GM18858 (cell line): ENCODE results near the gene EEIG1.
"Not testable (repeated sequence)": the region's sequence is repeated elsewhere in the genome, so short reads cannot be mapped to it uniquely, and the experiment has no call there.

Experiments
- ATAC-seq: cut with Tn5 transposase; IDR thresholded peaks from one replicate; pipeline ENCODE4 v1.9.1; 2021; ENCODE audit not compliant: unreplicated experiment

The EEIG1 gene

DNA sequence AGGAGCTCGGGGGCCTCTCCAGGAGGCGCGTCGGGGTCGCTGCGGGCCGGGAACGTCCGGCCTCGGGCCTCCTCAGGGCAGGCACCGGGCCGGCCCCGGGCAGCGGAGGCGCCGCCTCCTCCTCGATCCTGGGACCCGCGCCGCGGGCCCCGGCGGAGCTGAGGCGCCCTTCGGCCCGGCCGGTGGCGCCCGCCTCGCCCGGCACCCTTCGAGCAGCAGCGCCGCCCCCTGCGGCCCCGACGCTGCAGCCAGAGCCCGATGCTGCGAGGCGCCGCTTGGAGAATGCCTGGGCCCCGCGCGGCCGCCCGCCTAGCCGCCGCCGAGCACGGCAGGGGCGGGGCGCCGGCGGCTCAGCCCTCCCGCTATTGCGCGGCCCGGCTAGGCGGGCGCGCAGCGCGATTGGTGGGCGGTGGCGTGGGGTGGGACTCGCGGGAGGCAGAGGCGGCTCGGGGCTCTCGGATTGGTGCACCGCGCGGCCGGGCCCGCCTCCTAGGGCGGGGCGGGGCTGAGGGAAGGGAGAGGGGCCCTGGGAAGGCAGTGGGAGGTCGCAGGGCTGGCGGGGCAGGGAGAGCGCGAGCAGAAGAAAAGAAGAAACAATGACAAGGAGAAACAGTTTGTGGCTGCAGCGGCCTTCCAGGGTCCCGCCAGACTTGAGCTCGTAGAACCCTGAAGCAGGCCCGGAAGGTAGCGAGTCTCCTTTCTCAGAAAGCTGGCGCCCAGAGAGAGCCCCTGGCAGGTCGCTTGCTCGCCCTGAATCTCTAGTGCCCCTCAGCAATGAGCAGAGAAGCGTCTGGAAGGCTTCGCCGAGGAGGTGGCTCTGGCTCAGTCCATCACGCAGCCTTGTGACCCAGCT lies at the start of gene EEIG1:
Gene EEIG1, minus strand, starts transcription at position 284 of the 853 bp plus-strand sequence. CDS start 852 bp downstream, outside the sequence.
- peak; percentile 45 for ATAC-seq

DNA sequence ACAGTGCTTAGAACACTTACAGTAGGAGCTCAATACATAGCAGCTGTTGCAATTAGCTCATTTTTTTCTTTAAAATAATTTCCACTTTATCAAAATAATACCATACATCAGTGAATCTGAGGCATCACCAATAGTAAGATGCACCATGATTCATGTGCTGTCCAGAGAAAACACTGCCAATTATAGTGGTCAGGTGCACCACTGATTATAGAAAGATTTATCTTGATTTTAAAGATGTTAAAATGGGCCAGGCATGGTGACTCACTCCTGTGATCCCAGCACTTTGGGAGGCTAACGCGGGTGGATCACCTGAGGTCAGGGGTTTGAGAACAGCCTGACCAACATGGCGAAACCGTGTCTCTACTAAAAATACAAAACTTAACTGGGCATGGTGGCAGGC lies 46.9 kb upstream of the EEIG1 start:
- no peak for ATAC-seq

DNA sequence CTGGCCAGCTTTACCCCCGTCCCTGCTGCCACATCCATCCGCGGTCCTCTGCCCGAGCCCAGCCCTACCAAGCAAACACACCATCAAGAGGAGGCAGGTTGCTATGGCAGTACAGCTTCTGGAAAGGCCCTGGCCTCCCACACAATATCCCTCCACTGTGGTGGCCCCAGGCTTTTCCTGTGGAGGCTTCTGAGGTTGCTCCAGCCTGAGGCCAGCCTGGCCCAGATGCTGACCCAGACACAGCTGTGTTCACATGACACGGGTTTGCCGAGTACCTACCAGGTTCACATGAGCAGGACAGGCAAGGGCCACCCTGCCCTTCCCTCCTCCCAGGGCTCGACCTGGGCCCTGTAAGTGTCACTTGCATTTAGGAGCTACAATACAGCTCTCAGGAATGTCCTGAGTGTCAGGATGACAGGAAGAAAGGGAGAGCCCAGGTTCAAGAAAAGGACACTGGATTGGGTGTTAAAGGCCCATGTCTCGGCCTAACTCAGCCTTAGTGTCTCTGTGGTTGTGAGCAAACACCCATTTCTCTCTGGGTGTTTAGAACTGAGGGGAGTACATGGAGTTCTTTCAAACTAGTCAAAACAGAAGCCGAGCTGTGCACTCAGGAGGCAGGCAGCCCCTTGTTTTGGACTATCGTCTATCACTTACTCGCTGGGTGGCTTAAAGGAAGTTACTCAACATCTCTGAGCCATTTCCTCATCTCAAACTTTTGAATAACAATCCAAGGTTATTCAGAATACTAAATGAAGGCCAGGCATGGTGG lies 46.2 kb upstream of the EEIG1 start:
- no peak for ATAC-seq

DNA sequence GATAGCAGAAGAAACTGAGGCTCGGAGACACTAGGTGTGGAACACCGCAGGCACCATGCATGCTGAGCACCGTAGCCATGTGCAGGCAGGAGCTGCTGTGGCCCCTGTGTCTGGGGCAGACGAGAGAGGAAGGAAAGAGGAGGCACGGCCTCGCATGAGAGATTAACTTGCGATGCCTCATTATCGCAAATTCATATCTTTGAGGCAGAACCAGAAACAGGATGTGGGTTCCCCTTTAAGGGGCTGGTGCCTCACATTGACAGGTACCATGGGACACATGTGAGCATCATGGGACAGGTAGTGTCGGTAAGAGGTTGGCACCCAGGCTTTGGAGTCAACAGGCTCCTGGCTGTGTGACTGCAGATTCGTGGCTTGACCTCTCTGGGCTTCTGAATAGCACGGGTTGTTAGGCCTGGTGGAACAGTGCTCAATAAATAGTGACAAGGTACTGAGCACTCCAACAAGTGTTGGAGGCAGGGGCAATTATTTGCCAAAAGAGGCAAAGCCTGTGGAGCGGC lies 45.5 kb upstream of the EEIG1 start:
- ATAC-seq: no peak

- no peak for ATAC-seq
Observed at GRCh38 chr9:128025736-128026135, 44.9 kb upstream of the EEIG1 start.

- ATAC-seq: no peak
Observed at GRCh38 chr9:128024761-128025308, 44.0 kb upstream of the EEIG1 start.

DNA sequence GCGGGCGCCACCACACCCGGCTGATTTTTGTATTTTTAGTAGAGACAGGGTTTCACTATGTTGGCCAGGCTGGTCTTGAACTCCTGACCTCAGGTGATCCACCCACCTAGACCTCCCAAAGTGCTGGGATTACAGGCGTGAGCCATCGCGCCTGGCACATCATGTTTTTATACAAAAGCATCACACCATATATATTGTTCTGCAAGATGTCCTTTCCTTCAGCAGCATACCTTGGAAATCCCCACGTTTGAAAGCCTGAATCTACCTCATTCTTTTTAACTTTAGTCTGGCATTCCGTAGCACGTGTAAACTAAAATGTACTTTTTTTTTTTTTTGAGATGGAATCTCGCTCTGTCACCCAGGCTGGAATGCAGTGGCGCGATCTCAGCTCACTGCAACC lies 42.9 kb upstream of the EEIG1 start:
- not testable (repeated sequence) for ATAC-seq

GRCh38 chr9:128022886-128023285 lies 42.1 kb upstream of the EEIG1 start:
- ATAC-seq: no peak

DNA sequence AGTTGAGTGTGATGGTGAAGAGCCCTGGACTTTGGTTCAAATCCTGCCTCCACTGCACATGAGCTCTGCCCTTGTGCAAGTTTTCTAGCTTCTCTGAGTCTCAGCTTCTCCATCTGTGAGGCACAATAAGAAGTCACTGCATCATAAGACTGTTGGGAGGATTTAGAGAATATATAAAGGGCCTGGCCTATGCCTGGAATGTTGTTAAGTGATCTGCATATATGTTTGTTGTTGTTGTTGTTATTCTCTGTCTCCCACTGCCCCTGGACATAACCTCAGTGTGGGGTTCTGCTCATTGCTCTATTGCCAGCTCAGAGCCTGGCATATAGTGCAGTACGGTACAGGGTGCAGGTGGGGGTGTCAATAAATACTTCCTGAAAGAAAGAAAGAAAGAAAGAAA lies 40.3 kb upstream of the EEIG1 start:
- no peak for ATAC-seq

DNA sequence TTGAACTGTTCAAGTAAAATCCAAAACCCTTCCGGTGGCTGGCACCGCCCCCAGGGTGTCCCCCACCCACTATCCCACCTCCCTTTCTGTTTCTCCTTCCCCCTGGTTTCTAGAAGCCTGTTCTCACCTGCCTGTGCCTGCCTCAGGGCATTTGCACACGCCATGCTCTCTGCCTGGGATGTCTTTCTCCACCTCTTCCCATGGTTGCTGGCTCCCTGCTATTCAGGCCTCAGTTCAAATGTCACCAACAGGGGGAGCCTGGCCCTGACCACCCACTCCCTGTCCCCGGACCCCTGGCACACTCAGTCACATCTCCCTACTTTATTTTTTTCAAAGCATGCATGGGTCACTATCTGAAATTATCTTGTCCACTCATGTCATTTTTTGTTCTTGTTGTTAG lies 39.9 kb upstream of the EEIG1 start:
- ATAC-seq: no peak

GRCh38 chr9:128015696-128016095 lies 34.9 kb upstream of the EEIG1 start:
- no peak for ATAC-seq

GRCh38 chr9:128011071-128011817 lies 30.5 kb upstream of the EEIG1 start:
- no peak for ATAC-seq

GRCh38 chr9:128009639-128010038 lies 28.9 kb upstream of the EEIG1 start:
- no peak for ATAC-seq

DNA sequence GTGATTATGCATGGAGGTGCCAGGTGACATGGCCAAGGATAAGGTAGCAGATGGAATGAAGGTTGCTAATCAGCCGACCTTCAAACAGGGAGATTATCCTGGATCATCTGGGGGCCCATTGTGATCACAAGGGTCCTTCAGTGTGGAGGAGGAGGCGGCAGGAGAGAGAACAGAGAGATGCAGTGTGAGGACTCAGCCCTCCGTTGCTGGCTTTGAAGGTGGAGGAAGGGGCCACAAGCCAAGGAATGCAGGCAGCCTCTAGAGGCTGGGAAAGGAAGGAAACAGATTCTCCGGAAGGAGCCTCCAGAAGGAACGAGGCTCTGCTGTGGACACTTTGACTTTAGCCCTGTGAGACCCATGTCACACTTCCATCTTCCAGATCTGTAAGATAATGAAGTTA lies 27.4 kb upstream of the EEIG1 start:
- no peak for ATAC-seq

DNA sequence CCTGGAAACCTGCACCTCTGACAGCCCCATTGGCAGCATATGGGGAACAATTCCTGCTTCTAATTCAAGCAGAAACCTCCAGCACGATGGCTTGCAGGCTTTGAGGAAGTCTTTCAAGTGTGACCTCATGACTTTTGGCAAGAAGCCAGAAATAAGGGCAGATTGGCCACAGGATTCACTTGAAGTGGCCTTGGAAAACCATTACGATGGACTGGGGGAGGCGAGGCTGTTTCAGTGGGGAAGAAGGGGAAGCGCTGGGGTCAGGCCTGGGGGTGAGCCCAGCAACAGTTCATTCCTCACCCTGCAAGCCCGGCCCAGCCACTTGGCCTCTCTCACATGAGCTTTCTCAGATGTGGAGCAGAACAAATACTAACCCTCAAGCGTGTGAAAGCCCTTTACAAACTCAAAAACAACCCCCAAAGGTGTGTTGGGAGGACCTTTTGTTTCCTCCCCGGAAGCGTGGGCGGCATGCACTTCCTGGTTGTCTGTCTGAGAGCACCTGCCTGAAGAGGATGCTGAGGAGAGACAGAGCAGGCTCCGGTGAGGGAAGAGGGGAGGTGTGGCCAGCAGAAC lies 26.9 kb upstream of the EEIG1 start:
- no peak for ATAC-seq

DNA sequence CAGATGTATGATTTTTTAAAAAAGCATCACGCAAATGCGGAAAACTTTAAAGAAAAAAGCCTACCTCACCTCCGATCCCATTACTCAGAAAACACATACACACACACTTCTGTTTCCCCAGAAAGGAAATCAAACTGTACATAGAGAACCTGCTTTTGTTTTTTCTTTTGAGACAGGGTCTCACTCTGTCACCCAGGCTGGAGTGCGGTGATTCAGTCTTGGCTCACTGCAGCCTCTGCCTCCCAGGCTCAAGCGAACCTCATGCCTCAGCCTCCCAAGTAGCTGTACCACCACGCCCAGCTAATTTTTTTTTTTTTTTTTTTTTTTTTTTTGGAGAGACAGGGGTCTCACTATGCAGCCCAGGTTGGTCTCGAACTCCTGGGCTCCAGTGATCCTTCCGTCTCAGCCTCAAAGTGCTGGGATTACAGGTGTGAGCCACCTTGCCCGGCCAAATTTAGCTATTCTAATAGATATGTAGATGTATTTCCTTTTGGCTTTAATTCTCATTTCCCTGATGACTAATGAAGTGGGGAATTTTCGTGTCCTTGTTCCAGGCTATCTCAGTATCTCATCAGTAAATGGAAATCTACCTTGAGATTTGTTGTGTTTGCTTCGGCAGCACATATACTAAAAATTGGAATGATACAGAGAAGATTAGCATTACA lies 25.7 kb upstream of the EEIG1 start:
- ATAC-seq: no peak

DNA sequence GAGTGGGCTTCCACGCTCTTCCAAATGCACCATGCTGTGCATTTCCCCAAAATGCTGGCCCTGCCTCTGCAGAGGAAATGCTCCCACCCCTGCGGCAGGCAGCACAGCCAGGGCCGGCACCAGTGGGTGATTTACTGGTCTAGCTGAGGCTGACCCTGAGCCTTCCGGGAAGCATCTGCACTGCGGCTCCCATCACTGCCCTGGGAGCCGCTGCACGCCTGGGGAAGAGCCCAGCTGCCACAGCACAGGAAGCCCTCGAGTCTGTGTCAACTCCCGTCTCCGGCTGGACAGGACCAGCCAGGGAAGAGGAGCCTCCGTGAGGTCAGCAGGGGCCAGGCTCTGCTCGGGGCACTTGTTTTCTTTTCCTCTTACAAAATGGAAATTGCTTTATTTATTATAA lies 25.1 kb upstream of the EEIG1 start:
- ATAC-seq: no peak

GRCh38 chr9:128003966-128004604 lies 23.3 kb upstream of the EEIG1 start:
- no peak for ATAC-seq

DNA sequence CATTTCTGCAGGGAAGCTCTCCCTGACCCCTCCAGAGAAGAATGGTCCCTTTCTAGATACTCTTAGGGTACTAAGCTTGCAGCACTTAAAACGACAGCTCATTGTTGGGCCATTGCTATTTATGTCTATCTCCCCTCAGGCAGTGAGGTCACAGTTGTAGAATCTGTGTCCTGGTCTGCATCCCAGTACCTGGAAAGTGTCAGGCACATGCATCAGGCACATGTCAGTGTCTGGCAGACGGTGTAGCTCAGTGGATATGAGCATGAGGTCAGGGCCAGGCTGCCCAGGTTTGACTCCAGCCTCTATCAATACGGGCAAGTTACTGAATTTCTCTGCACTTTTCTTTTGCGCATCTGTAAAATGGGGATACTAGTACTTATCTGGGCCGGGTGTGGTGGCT lies 22.2 kb upstream of the EEIG1 start:
- no peak for ATAC-seq
